Measurements from ENCODE around the gene LRG1. TPM values are rescaled to one million over a fixed set of nuclear protein-coding genes. Genes with fewer than 3 reads are reported as not detected.
A peak's percentile ranks its signal among the peaks of the same experiment; 100 is the strongest.

The LRG1 gene
- total and polyA plus RNA-seq, 9 of the 15 experiments (the other 6 are each of a cell fraction or from before 2014, with no cell fraction given), result 1.5 to 11.9 (median 8.7) TPM

DNA sequence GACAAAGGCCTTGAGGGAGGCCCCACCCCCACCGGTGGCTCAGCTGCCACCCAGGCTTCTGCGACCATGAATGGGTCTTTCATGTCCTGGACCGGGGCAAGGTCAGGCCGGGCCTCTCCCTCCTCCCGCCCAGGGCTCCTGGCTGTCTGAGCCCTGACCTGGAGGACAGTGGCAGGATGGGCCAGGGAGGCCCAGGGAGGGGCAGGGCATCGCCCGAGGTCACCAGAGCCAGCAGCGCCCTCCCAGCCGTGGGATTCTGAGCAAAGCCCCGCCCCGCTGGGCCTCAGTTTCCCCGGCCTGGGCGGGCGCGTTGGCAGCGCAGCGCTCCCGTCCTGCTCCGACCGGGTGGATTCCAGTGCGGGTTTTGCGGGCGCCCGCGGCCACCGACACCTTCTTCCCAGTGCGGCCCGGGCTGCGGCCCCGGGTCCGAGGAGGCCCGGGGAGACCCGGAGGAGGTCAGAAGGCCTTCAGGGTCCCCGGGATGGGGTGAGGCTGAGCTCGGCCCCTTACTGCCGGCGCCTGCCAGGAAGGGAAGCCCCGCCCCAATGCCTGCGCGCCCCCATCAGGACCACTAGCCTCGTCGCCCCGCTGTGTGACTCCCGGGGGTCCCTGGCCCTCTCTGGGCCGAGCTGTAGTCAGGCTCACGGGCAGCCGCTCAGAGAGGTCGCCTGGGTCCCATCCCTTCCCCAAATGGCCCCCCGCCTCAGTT lies 44.3 kb upstream of the LRG1 start (continued):
- TF ChIP-seq, protein P1, sequence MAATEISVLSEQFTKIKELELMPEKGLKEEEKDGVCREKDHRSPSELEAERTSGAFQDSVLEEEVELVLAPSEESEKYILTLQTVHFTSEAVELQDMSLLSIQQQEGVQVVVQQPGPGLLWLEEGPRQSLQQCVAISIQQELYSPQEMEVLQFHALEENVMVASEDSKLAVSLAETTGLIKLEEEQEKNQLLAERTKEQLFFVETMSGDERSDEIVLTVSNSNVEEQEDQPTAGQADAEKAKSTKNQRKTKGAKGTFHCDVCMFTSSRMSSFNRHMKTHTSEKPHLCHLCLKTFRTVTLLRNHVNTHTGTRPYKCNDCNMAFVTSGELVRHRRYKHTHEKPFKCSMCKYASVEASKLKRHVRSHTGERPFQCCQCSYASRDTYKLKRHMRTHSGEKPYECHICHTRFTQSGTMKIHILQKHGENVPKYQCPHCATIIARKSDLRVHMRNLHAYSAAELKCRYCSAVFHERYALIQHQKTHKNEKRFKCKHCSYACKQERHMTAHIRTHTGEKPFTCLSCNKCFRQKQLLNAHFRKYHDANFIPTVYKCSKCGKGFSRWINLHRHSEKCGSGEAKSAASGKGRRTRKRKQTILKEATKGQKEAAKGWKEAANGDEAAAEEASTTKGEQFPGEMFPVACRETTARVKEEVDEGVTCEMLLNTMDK (IDR thresholded peaks at IDR 0.05; ENCODE audit: borderline replicate concordance, insufficient read depth, low read depth, low read length, poor library complexity, severe bottlenecking), result peak; percentile 50
- TF ChIP-seq PYGO2 (tag; IDR thresholded peaks at IDR 0.05) (no peak), ZNF75A (CRISPR knock-in tag; IDR thresholded peaks at IDR 0.05) (no peak), HDGF (IDR thresholded peaks at IDR 0.05) (no peak), POLR2AphosphoS5 (IDR thresholded peaks at IDR 0.05; ENCODE audit: control insufficient read depth, insufficient read depth, low read depth, low read length) (no peak), SUPT5H (IDR thresholded peaks at IDR 0.05) (no peak), PRPF4 (IDR thresholded peaks at IDR 0.05; ENCODE audit: insufficient read depth, low read depth, low read length, poor library complexity, severe bottlenecking) (no peak), ZNF121 (CRISPR knock-in tag; conservative IDR thresholded peaks at IDR 0.05) (no peak), NR2C2 (CRISPR knock-in tag; IDR thresholded peaks at IDR 0.05) (no peak), NR2C2 (tag; IDR thresholded peaks at IDR 0.05) (no peak), ARHGAP35 (IDR thresholded peaks at IDR 0.05; ENCODE audit: partially characterized antibody) (no peak), SLC30A9 (CRISPR knock-in tag; IDR thresholded peaks at IDR 0.05) (no peak)
- TF ChIP-seq, protein P2, sequence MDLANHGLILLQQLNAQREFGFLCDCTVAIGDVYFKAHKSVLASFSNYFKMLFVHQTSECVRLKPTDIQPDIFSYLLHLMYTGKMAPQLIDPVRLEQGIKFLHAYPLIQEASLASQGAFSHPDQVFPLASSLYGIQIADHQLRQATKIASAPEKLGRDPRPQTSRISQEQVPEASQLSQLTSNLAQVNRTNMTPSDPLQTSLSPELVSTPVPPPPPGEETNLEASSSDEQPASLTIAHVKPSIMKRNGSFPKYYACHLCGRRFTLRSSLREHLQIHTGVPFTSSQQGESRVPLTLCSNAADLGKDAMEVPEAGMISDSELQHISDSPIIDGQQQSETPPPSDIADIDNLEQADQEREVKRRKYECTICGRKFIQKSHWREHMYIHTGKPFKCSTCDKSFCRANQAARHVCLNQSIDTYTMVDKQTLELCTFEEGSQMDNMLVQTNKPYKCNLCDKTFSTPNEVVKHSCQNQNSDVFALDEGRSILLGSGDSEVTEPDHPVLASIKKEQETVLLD (IDR thresholded peaks at IDR 0.05), result 0 out of 2 replicates have a peak, but pooled peaks have one; percentile 25
- TF ChIP-seq, protein P3, sequence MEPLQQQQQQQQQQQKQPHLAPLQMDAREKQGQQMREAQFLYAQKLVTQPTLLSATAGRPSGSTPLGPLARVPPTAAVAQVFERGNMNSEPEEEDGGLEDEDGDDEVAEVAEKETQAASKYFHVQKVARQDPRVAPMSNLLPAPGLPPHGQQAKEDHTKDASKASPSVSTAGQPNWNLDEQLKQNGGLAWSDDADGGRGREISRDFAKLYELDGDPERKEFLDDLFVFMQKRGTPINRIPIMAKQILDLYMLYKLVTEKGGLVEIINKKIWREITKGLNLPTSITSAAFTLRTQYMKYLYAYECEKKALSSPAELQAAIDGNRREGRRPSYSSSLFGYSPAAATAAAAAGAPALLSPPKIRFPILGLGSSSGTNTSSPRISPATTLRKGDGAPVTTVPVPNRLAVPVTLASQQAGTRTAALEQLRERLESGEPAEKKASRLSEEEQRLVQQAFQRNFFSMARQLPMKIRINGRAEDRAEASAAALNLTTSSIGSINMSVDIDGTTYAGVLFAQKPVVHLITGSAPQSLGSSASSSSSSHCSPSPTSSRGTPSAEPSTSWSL (CRISPR knock-in tag; IDR thresholded peaks at IDR 0.05; ENCODE audit: borderline replicate concordance), result no peak
- TF ChIP-seq, protein P4, sequence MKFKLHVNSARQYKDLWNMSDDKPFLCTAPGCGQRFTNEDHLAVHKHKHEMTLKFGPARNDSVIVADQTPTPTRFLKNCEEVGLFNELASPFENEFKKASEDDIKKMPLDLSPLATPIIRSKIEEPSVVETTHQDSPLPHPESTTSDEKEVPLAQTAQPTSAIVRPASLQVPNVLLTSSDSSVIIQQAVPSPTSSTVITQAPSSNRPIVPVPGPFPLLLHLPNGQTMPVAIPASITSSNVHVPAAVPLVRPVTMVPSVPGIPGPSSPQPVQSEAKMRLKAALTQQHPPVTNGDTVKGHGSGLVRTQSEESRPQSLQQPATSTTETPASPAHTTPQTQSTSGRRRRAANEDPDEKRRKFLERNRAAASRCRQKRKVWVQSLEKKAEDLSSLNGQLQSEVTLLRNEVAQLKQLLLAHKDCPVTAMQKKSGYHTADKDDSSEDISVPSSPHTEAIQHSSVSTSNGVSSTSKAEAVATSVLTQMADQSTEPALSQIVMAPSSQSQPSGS (CRISPR knock-in tag; IDR thresholded peaks at IDR 0.05), result no peak
- TF ChIP-seq, protein P5, sequence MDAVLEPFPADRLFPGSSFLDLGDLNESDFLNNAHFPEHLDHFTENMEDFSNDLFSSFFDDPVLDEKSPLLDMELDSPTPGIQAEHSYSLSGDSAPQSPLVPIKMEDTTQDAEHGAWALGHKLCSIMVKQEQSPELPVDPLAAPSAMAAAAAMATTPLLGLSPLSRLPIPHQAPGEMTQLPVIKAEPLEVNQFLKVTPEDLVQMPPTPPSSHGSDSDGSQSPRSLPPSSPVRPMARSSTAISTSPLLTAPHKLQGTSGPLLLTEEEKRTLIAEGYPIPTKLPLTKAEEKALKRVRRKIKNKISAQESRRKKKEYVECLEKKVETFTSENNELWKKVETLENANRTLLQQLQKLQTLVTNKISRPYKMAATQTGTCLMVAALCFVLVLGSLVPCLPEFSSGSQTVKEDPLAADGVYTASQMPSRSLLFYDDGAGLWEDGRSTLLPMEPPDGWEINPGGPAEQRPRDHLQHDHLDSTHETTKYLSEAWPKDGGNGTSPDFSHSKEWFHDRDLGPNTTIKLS (IDR thresholded peaks at IDR 0.05; ENCODE audit: borderline replicate concordance, low read depth), result no peak
- TF ChIP-seq, protein P6, sequence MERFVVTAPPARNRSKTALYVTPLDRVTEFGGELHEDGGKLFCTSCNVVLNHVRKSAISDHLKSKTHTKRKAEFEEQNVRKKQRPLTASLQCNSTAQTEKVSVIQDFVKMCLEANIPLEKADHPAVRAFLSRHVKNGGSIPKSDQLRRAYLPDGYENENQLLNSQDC (CRISPR knock-in tag; IDR thresholded peaks at IDR 0.05), result no peak
- TF ChIP-seq, protein P7, sequence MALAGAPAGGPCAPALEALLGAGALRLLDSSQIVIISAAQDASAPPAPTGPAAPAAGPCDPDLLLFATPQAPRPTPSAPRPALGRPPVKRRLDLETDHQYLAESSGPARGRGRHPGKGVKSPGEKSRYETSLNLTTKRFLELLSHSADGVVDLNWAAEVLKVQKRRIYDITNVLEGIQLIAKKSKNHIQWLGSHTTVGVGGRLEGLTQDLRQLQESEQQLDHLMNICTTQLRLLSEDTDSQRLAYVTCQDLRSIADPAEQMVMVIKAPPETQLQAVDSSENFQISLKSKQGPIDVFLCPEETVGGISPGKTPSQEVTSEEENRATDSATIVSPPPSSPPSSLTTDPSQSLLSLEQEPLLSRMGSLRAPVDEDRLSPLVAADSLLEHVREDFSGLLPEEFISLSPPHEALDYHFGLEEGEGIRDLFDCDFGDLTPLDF (CRISPR knock-in tag; IDR thresholded peaks at IDR 0.05), result no peak
